Neural cell (in vitro differentiated cells): ENCODE results near the gene EPHB3.

ENCODE experiments used
- CTCF ChIP-seq: fragments of 450-650 bp; IDR thresholded peaks from 2 replicates; pipeline ENCODE4 v1.5.1; 2014; ENCODE audit warnings: antibody characterized with exemption, mild to moderate bottlenecking, moderate library complexity; ENCODE audit not compliant: poor library complexity, severe bottlenecking
- EP300 ChIP-seq: fragments of 450-650 bp; conservative IDR thresholded peaks from 2 replicates; pipeline ENCODE4 v1.6.1; 2014; ENCODE audit warnings: antibody characterized with exemption, mild to moderate bottlenecking, moderate library complexity; ENCODE audit not compliant: poor library complexity, severe bottlenecking
- EZH2 ChIP-seq: fragments of 200-600, 300-800 bp; shearing (Covaris generic), sonication (generic); IDR thresholded peaks from 2 replicates; pipeline ENCODE4 v1.6.1; 2014; ENCODE audit warnings: antibody characterized with exemption, low read length, borderline replicate concordance, mild to moderate bottlenecking; ENCODE audit not compliant: insufficient read depth, poor library complexity, severe bottlenecking
- POLR2AphosphoS5 ChIP-seq: IDR thresholded peaks from 2 replicates; pipeline ENCODE4 v1.6.1; 2012
- REST ChIP-seq: IDR thresholded peaks from 2 replicates; pipeline ENCODE4 v1.6.1; 2012; ENCODE audit warnings: borderline replicate concordance
- SMC3 ChIP-seq: fragments of 450-650 bp; conservative IDR thresholded peaks from 2 replicates; pipeline ENCODE4 v1.6.1; 2014; ENCODE audit warnings: antibody characterized with exemption, mild to moderate bottlenecking, moderate library complexity; ENCODE audit not compliant: poor library complexity

GRCh38 chr3:184546252-184546651 lies 15.3 kb upstream of the EPHB3 start:
- no peak for TF ChIP-seq CTCF
- TF ChIP-seq REST, result no peak
- TF ChIP-seq SMC3, result no peak
- TF ChIP-seq EZH2, result no peak
- no peak for TF ChIP-seq EP300
- no peak for TF ChIP-seq POLR2AphosphoS5
